HG03558 (cell line): ENCODE data around the gene CPVL.

Source experiments
- ATAC-seq: cut with Tn5 transposase; IDR thresholded peaks from one replicate; pipeline ENCODE4 v1.9.1; 2021; ENCODE audit warnings: moderate number of reproducible peaks; ENCODE audit not compliant: unreplicated experiment; ENCODE audit errors: extremely low read depth

CPVL gene

GRCh38 chr7:28957064-28957750 is 189.1 kb downstream of the CPVL start:
- no peak for ATAC-seq

DNA sequence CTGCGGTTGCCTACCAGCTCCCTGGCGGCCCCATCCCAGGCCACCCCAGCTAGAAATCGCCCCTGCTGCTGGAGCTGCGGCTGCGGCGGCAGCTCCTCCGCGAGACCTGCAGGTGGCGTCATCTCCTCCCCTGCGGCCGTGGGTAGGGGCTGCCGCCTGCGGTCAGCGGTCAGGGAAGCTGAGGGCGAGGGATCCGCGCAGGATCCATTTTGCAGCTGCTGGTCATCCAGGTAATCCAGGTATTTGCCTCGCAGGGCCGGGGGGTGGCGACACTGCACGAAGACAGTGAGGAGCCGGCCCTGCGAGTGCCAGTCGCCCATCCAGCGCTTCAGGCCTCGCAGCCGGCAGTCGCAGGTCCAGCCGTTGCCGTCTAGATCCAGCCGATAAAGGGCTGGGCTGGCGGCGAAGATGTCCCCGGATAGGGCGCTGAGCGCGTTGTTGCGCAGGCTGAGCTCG is 189.7 kb downstream of the CPVL start:
- no peak for ATAC-seq

GRCh38 chr7:28955718-28956607 is 190.4 kb downstream of the CPVL start:
- no peak for ATAC-seq

- no peak for ATAC-seq
Observed at GRCh38 chr7:28955356-28955717, 191.0 kb downstream of the CPVL start.

GRCh38 chr7:28954946-28955345 is 191.4 kb downstream of the CPVL start:
- ATAC-seq, result no peak

DNA sequence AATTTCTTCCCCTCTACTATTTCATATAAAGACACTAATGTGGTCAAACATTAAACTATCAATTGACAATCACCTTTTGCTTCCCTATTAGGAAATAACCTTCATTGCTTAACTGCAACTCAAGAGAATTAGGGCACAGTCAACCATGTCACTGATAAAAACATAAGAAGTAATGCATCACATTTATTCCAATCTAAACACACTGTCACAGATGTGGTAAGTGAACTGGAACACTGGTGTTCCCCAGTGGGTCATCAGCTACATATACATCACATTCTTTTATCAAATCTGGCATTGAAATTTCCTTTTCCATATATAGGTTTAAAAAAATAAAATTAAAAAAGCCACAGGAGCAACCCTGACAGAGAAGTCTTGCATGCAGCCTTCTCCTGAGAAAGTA is 191.9 kb downstream of the CPVL start:
- no peak for ATAC-seq

DNA sequence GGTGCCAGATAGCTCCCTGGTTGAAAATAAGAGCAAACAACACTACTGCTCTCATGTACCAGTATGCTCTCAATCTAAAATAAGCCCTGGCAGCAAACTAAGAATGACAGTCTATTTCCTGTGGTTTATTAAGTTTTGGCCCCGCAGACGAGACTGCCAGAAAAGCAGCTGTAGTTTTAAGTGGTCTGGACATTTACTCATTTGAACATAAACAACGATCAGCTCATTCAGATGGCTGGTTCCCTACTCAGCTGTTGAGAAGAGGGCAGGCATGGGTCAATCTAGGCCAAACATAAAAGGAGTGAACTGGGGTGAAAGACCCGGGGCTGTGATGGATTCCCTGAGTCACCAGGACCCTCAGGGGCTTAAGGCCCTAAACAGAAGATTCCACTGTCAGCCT is 192.7 kb downstream of the CPVL start:
- no peak for ATAC-seq
